Stimulated activated naive B cell treated with anti-CD40 and anti-IgM and Interleukin-4, amounts not matched to agents 10 μg/mL and 1 μg/mL and 100 μg/mL, for 72 hours (primary cell): ENCODE results near the gene INCENP.

ENCODE experiments used
- ATAC-seq, 2 donors: fragments of 150-1000 bp; cut with Tn5 transposase; replicated peaks; 2 replicates each; pipeline ENCODE4 v1.10.0; 2021; ENCODE audit warnings: moderate library complexity in 1 of 2
- DNase-seq: peaks from one replicate; pipeline ENCODE4 v3.0.0; 2021
- H3K27ac Mint-ChIP-seq: one replicate; pipeline ENCODE4 v1.8.0; 2022; ENCODE audit warnings: mild to moderate bottlenecking, mixed read lengths
- H3K27me3 Mint-ChIP-seq, 2 donors: one replicate each; pipeline ENCODE4 v1.8.0; 2022; ENCODE audit warnings: mixed read lengths in 2 of 2
- H3K36me3 Mint-ChIP-seq, 2 donors: one replicate each; pipeline ENCODE4 v1.8.0; 2022; ENCODE audit warnings: mixed read lengths in 2 of 2, mild to moderate bottlenecking in 1 of 2
- H3K4me1 Mint-ChIP-seq, 2 donors: one replicate each; pipeline ENCODE4 v1.8.0; 2022; ENCODE audit warnings: mixed read lengths in 2 of 2, mild to moderate bottlenecking in 1 of 2
- H3K4me3 Mint-ChIP-seq, 2 donors: one replicate each; pipeline ENCODE4 v1.8.0; 2022; ENCODE audit warnings: mild to moderate bottlenecking in 2 of 2, mixed read lengths in 2 of 2, moderate library complexity in 1 of 2
- H3K9me3 Mint-ChIP-seq, 2 donors: one replicate each; pipeline ENCODE4 v1.8.0; 2022; ENCODE audit warnings: mixed read lengths in 2 of 2, mild to moderate bottlenecking in 1 of 2

The INCENP gene

GRCh38 chr11:62141111-62142042 is 17.6 kb downstream of the INCENP start:
- ATAC-seq, result no peak

GRCh38 chr11:62142043-62142375 is 18.2 kb downstream of the INCENP start:
- DNase-seq, result no peak
- peaks cover 40 to 43% of the 10 kb centered on the region in 2 donors for H3K36me3 Mint-ChIP-seq
- H3K27ac Mint-ChIP-seq, result no peak overlapping the region
- no peaks in the 10 kb centered on the region for H3K27me3 Mint-ChIP-seq
- H3K9me3 Mint-ChIP-seq, result no peaks in the 10 kb centered on the region
- no peak overlapping the region for H3K4me3 Mint-ChIP-seq
- no peak for ATAC-seq
- peaks cover 0 to under 1% of the 10 kb centered on the region in 2 donors for H3K4me1 Mint-ChIP-seq

More at GRCh38 chr11:62141111-62142042, 17.6 kb downstream of the INCENP start:
- H3K27me3 Mint-ChIP-seq, result no peaks in the 10 kb centered on the region
- peak overlapping the region; percentile 65 for H3K27ac Mint-ChIP-seq
- H3K4me3 Mint-ChIP-seq, result no peak overlapping the region
- H3K9me3 Mint-ChIP-seq, result no peaks in the 10 kb centered on the region
- peaks cover 36 to 38% of the 10 kb centered on the region in 2 donors for H3K36me3 Mint-ChIP-seq
- H3K4me1 Mint-ChIP-seq, result peaks cover 2 to 5% of the 10 kb centered on the region in 2 donors
- no peak for DNase-seq

GRCh38 chr11:62142921-62143320 is 19.1 kb downstream of the INCENP start:
- DNase-seq, result no peak
- no peak overlapping the region for H3K27ac Mint-ChIP-seq
- no peaks in the 10 kb centered on the region for H3K9me3 Mint-ChIP-seq
- H3K4me3 Mint-ChIP-seq, result no peak overlapping the region
- H3K36me3 Mint-ChIP-seq, result peaks cover 49 to 51% of the 10 kb centered on the region in 2 donors
- ATAC-seq, result no peak
- no peaks in the 10 kb centered on the region for H3K27me3 Mint-ChIP-seq
- H3K4me1 Mint-ChIP-seq, result no peaks in the 10 kb centered on the region

GRCh38 chr11:62143727-62144126 is 19.9 kb downstream of the INCENP start:
- Mint-ChIP-seq H3K9me3 (no peaks in the 10 kb centered on the region), H3K27me3 (no peaks in the 10 kb centered on the region), H3K27ac (no peak overlapping the region), H3K36me3 (peaks cover 46 to 51% of the 10 kb centered on the region in 2 donors), H3K4me1 (no peaks in the 10 kb centered on the region), H3K4me3 (no peak overlapping the region)
- ATAC-seq (no peak), DNase-seq (no peak)

- Mint-ChIP-seq H3K4me1 (no peaks in the 10 kb centered on the region), H3K27ac (no peak overlapping the region), H3K4me3 (no peak overlapping the region), H3K9me3 (no peaks in the 10 kb centered on the region), H3K36me3 (peaks cover 43 to 53% of the 10 kb centered on the region in 2 donors), H3K27me3 (no peaks in the 10 kb centered on the region)
- no peak for DNase-seq
- ATAC-seq, result no peak
Measured at GRCh38 chr11:62144641-62145255, 20.9 kb downstream of the INCENP start.

- Mint-ChIP-seq H3K36me3 (peaks cover 44 to 59% of the 10 kb centered on the region in 2 donors), H3K4me1 (no peaks in the 10 kb centered on the region), H3K27me3 (no peaks in the 10 kb centered on the region), H3K27ac (no peak overlapping the region), H3K4me3 (no peak overlapping the region), H3K9me3 (no peaks in the 10 kb centered on the region)
- ATAC-seq, result no peak
- no peak for DNase-seq
Measured at GRCh38 chr11:62145261-62145871, 21.6 kb downstream of the INCENP start.

- peaks cover 42 to 60% of the 10 kb centered on the region in 2 donors for H3K36me3 Mint-ChIP-seq
- DNase-seq, result no peak
- no peak overlapping the region for H3K27ac Mint-ChIP-seq
- H3K9me3 Mint-ChIP-seq, result no peaks in the 10 kb centered on the region
- H3K4me1 Mint-ChIP-seq, result no peaks in the 10 kb centered on the region
- ATAC-seq, result no peak
- H3K27me3 Mint-ChIP-seq, result no peaks in the 10 kb centered on the region
- H3K4me3 Mint-ChIP-seq, result no peak overlapping the region
Measured at GRCh38 chr11:62146476-62147200, 22.8 kb downstream of the INCENP start.

- H3K4me1 Mint-ChIP-seq, result no peaks in the 10 kb centered on the region
- no peaks in the 10 kb centered on the region for H3K9me3 Mint-ChIP-seq
- no peak overlapping the region for H3K4me3 Mint-ChIP-seq
- H3K27ac Mint-ChIP-seq, result no peak overlapping the region
- DNase-seq (no peak), ATAC-seq (no peak)
- H3K36me3 Mint-ChIP-seq, result peaks cover 48 to 56% of the 10 kb centered on the region in 2 donors
- no peaks in the 10 kb centered on the region for H3K27me3 Mint-ChIP-seq
Measured at GRCh38 chr11:62147545-62147944, 23.7 kb downstream of the INCENP start.

GRCh38 chr11:62148271-62148980 is 24.6 kb downstream of the INCENP start:
- Mint-ChIP-seq H3K27ac (no peak overlapping the region), H3K36me3 (peaks cover 52 to 54% of the 10 kb centered on the region in 2 donors)

GRCh38 chr11:62149986-62150886 is 26.4 kb downstream of the INCENP start:
- Mint-ChIP-seq H3K4me1 (no peaks in the 10 kb centered on the region), H3K27ac (no peak overlapping the region), H3K9me3 (no peaks in the 10 kb centered on the region), H3K4me3 (no peak overlapping the region), H3K36me3 (peaks cover 44 to 46% of the 10 kb centered on the region in 2 donors), H3K27me3 (no peaks in the 10 kb centered on the region)
- DNase-seq (no peak), ATAC-seq (no peak)

More at GRCh38 chr11:62148271-62148980, 24.6 kb downstream of the INCENP start:
- no peaks in the 10 kb centered on the region for H3K27me3 Mint-ChIP-seq
- H3K4me1 Mint-ChIP-seq, result no peaks in the 10 kb centered on the region
- H3K4me3 Mint-ChIP-seq, result no peak overlapping the region
- ATAC-seq (no peak), DNase-seq (no peak)
- no peaks in the 10 kb centered on the region for H3K9me3 Mint-ChIP-seq

GRCh38 chr11:62150887-62151736 is 27.3 kb downstream of the INCENP start:
- H3K4me1 Mint-ChIP-seq, result no peaks in the 10 kb centered on the region
- ATAC-seq (no peak), DNase-seq (no peak)
- no peaks in the 10 kb centered on the region for H3K9me3 Mint-ChIP-seq
- H3K27me3 Mint-ChIP-seq, result no peaks in the 10 kb centered on the region
- H3K4me3 Mint-ChIP-seq, result no peak overlapping the region
- no peak overlapping the region for H3K27ac Mint-ChIP-seq
- peaks cover 41 to 44% of the 10 kb centered on the region in 2 donors for H3K36me3 Mint-ChIP-seq

GRCh38 chr11:62151737-62152102 is 27.9 kb downstream of the INCENP start:
- H3K36me3 Mint-ChIP-seq, result peaks cover 36 to 38% of the 10 kb centered on the region in 2 donors
- H3K27me3 Mint-ChIP-seq, result no peaks in the 10 kb centered on the region
- no peak overlapping the region for H3K27ac Mint-ChIP-seq
- ATAC-seq (no peak), DNase-seq (no peak)
- H3K4me3 Mint-ChIP-seq, result no peak overlapping the region
- H3K9me3 Mint-ChIP-seq, result no peaks in the 10 kb centered on the region
- H3K4me1 Mint-ChIP-seq, result no peaks in the 10 kb centered on the region
